HG02571 (cell line): Measurements from ENCODE around the gene ARHGEF28.

ENCODE experiments used
- ATAC-seq: cut with Tn5 transposase; IDR thresholded peaks from one replicate; pipeline ENCODE4 v1.9.1; 2021; ENCODE audit warnings: mild to moderate bottlenecking, moderate library complexity; ENCODE audit not compliant: unreplicated experiment

The ARHGEF28 gene

DNA sequence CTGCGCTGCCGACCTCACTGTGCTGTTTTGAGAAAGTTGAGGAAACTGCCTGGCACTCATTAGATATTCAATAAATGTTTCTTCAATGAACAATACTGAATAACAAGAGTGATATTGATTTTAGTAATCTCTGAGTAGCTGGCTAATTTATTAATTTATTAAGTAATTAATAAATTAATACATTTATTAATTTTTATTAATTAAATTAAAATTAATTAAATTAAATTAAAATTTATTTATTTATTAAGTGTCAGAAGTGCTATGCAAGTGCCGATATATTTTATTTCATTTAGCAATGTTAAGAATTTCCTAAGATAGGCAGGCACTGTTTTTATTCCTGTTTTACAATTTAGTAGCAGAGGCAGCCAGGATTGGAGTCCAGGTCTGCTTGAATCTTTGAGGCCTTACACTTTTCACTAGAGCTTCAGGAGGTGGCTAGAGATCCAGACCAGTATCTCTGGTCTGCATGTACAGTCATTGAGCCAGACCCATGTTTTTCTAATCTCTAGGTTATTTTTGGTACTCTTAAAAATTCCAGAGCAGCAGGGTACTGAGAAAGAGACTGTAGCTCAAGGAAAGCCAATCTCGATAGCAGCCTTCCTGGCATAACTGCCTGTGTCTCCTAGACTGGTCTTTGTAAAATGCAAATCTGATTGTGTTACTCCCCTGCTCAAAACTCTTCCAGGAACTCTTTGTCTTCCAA is 109.2 kb downstream of the ARHGEF28 start:
- no peak for ATAC-seq

DNA sequence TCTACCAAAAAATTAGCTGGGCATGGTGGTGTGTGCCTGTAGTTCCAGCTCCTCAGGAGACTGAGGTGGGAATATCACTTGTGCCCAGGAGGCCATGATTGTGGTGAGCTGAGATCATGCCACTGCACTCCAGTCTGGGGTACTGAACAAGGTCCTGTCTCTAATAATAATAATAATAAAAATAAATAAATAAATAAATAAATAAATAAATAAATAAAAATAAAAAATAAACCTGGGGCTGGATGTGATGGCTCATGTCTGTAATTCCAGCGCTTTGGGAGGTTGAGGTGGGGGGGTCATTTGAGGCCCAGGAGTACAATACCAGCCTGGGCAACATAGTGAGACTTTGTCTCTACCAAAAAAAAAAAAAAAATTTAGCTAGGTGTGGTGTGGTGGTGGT is 113.7 kb downstream of the ARHGEF28 start:
- ATAC-seq, result no peak

DNA sequence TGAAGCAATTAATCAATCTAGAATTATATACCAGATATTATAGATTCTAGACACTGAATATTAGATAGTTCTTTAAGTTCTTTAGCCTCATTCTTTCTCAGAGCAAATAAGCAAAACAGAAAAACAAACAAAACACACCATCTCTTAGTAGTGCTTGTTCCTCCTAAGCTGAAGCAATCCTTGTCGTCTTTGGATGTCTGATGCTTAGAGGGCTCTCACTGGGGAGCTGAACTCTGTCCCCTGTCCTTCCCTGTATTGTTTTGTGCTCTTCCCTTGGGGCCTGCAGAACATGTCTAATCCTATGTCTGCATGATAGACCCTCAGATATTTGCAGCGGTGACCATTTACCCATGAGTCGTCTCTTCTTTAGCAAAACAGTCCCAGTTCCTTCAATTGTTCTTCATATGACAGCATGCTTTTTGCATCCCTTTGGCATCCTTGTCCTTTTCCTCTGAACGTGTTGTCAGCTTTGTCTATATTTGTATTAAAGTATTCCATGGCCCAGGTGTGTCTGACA is 114.3 kb downstream of the ARHGEF28 start:
- ATAC-seq, result no peak

DNA sequence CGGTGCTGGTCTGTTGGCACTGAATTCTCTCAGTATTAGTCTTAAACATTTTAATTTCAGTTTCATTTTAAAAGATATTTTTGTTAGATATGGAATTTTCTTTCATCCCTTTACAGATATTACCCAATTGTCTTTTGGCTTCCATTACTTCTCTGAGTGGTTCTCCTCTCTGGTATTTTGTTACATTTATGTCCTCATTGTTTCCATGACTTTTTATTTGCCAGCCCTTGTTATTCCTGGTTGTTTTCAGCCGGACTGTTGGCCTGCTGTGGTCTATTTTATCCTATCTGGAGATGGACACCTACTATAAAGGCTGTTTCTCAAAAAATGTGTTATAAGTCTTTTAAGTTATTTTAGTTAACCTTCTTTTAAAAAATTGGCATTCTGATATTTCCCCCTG is 117.2 kb downstream of the ARHGEF28 start:
- ATAC-seq, result no peak

DNA sequence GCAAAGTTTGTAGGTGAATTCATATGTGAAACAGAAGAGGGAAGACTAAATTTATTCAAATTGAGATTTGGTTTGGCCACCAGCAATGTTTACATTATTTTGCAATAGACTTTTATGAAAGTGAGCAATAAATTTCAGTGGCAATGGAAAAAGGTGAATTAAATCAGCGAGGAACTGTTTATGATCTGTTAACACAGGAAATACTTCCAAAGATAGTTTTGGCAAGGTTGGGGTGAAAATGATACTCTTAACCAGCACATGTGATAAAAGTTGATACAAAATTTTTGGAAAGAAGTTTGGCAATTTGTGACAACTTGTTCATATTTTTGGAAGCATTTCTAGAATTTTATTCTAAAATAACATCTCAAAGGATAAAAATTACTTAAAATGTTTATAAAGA is 119.8 kb downstream of the ARHGEF28 start:
- ATAC-seq, result no peak

DNA sequence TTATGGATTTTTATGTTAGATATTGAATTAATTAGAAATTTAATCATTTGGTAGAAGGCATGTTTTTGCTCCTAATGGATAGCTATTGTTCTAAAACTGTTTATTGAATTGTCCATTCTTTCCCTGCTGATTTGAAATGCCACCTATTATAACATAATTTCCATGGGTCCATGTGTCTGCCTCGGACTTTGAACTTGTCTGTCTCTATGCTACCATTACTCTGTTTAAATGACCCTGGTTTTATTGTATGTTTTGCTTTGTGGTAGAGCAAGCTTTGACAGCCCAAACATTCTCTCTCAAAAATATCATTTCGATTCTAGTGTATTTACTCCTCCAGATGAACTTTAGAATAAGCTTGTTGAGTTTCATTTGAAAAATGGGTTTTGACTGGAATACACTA is 120.6 kb downstream of the ARHGEF28 start:
- ATAC-seq, result no peak

DNA sequence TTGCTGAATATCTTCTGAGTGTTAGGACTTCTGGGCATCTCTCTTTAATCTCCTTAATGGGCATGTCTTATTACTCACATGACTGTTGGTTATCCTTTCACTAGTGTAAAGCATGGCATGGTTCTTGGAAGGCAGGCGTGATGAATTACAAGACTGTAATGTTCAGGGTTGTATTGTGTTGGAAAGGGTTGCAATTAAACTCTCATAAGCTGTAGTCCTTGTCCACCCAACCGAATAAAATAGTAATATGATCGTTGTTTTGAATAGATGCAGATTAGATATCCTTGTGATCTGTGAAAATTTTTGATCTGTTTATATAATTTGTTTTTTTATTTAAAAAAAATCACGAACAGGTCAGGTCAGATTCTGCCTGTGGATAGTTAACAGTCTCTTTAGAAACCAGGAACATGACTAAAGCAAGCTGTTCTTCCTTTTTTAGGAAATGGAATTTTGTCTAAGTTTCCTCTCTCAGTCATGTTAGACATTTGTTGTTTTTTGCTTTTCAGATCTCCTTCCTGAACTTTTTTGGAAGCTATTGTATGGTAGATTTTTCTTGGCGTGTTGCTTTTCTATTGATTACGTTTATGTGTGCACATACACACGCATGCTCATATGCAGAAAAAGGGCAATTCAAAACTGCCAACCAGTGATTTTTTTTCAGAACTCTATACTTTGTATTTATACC is 121.8 kb downstream of the ARHGEF28 start:
- ATAC-seq, result no peak

DNA sequence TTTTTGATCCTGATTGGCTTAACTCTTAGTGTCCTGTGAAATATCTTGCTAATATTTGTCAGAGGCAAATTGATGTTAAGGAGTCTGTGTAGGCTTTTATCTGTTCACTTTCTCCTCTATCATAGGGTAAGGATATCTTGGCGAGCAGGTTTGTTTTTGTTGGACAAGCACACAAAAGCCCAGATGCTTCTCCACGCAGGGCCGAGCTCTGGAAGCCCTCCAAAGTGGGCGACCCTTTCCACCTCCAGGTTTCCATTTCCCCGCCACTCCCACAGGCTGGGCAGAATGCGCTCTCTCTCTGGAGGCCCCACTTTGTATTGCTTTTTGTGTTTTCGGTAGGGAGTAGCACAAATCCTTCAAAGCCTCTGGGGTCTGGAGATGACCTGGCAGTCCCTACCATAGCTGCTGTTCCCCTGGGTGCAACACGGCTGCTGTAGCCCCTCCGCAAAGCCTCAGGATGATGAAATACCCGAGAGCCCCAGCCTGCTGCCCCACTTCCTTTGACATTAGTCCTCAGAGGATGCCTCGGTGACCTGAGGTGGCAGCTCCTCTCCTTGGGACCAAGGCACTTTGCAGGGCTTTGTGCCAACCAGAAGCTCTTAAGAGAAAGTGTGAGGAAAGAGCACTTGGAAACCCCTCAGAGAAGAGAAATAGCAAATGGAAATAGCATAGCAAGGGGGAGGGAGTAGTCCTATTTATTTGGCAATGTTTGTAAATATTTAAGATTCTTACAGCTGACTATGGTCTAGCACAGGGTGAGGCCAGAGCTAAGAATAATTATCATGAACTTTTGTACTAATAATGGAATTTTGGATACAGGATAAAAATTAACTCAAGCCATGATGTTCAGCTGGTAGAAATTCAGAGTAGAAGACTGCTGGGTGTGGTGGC is 122.8 kb downstream of the ARHGEF28 start:
- no peak for ATAC-seq

DNA sequence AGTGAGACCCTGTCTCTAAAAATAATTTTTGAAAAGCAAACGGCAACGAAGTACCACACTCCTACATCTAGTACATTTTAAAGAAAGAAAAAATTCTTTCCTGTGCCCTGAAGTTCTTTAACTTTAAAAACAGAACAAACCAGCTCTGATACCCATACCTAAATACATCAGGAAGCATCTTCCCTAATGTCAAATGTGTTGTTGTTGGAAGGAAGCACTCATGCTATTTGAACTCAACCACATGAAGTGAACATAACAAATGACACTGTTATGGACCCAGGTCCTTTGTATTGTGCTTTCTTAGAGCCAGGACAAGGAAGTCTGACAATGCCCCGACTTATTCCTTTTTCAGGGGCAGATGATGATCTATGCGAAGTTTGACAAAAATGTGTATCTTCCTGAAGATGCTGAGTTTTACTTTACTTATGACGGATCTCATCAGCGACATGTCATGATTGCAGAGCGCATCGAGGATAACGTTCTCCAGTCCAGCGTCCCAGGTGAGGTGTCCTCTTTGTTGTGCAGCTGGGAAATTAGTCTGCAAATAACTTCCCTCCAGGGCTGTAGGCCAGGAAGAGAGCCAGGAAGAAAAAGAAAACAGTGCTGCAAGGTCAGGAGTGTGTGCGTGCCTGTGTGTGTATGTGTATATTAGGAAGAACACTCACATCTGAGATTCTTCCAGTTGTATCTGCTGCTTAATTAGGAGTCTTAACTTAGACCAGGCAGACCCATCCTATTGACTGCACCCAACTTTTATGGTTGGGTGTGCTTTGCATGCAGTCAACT is 123.7 kb downstream of the ARHGEF28 start:
- no peak for ATAC-seq

DNA sequence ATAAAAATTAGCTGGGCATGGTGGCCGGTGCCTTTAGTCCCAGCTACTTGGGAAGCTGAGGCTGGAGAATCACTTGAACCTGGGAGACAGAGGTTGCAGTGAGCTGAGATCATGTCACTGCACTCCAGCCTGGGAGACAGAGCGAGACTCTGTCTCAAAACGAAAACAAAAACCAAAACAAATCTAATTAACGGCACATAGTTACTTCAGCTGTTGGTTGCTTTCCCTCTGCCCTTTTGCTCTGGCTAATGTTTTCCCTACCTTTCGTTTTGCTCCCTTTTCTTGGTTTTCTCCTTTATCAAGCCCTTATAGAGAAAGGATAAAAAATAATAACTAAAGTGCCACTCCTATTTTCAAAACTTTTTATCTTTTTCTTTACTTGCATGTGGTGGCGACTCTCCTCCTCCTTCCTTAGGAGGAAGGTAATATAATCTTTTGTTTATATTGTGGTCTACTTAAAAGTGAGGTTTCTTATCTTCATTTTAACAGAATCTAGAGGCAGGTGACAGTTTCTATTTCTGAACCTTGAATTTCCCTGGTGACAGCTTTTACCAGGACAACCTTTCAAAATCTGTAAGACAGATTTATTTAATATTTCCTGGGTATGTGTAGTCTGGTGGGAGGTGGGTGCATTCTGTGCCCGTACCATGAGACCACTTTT is 125.4 kb downstream of the ARHGEF28 start:
- no peak for ATAC-seq

DNA sequence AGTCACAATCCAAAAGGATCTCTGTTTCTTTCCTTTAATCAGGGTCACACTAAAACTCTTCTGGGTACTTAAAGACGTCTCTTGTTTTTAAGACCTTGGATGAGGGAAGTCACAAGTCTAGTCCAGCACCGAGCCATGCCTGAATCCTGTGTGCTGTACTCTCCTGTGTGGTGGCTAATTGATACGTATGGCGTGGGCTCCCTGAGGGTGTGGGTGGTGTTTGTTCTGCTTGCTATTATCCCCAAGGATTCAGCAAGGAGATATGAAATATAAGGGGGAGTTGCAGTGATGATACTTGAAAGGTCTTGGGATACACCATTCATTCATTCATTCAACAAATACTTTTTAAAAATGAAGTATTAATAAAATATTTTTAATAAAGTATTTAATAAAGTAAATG is 128.3 kb downstream of the ARHGEF28 start:
- no peak for ATAC-seq

DNA sequence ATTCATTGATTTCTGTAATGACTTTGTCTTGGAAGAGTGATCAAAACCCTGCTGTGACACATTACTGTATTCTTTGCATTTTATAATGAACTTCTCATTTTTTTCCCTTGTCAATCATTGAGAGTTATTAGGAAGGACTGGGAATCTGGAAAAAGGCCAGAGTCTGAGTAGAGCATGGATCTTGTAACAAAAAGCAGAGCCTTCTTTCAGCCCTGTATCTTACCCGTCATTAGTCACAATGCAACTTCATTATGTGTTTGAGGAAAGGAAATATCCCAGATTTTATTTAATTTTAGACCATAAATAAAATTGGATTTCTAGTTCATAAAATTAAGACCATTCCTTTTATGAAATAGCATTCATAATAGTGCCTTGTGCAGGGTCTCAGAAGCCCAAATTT is 131.4 kb downstream of the ARHGEF28 start:
- ATAC-seq, result no peak

DNA sequence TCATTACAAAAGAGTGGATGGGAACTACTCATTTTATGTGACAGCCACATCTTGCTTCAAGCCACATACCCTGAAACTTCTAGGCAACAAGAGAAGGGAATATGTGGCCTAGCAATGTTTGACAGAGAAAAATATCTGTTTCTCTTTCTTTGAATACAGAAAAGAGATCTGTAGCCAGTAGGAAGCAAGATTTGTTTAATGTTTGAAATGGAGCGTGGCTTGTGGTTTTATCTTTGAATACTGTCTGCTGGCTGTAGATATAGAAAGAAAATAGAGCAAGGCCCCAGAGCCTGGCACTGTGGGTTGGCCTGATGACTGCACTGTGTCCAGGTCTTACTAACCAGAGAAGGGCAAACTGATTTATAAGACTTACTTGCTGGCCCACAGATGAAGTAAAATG is 133.8 kb downstream of the ARHGEF28 start:
- ATAC-seq, result no peak

DNA sequence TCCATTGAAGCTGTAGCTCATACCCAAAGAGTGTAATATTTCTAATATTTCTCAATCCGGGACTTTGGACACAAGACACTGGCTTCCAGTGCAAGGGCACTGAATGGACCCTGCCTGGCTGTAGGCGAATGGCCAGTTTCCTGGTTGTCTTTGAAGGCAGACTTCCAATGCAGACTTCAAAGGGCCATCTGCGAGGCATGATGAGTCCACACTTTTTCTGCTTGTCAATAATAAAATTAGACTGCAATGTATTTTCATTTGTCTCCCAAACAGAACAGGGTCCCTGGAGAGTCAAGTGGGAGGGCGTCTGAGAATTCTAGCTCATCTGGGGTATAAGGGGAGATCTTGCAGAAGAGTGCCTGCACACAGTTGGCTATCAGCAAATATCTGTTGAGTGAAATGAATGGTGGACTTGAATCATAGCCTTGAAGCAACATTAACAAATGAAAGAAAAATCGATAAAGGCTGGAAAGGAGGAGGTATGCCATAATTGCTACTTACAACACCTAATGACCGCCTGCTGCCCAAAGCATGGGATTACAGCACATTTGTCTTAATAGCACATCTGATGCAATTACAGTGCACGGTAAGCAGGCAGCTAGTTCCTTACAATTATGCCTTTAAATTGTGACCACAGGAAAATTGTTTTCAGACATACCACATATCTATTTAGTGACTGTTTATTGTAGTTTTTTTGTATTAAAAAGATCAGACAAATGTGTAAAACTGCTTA is 137.5 kb downstream of the ARHGEF28 start:
- ATAC-seq, result no peak

DNA sequence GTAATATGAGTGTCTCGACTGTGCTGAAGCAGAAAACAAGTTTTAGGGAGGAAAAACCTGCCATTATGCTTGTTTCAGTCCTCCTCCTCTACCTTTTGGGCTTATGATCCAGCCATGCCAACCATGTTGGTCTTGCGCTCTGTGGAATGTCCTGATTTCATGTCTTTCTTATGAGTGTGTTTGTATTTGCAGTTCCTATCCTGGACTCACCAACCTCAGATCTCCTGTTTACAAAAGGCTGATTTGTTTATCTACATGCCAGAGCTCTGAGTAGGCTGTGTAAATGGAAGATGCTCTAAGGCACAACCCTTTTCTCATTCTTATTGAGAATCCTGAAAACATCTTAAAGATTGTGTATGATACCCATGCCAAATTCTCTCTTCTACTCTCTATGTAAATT is 138.6 kb downstream of the ARHGEF28 start:
- no peak for ATAC-seq

DNA sequence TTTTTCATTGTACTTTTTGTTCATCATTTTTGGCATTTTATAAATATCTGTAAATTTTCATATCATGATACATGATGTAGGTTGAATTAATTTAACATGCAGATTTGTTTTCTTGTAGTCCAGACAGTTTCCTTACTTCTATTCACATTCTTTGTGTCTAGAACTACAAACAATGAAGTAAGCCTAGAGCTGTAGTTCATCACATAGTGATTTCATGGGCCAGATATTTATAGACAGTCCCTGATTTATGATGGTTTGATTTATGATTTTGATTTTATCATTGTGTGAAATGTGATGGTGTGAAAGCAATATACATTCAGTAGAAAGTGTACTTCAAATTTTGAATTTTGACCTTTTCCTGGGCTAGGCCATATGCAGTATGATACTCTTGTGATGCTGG is 139.0 kb downstream of the ARHGEF28 start:
- no peak for ATAC-seq

DNA sequence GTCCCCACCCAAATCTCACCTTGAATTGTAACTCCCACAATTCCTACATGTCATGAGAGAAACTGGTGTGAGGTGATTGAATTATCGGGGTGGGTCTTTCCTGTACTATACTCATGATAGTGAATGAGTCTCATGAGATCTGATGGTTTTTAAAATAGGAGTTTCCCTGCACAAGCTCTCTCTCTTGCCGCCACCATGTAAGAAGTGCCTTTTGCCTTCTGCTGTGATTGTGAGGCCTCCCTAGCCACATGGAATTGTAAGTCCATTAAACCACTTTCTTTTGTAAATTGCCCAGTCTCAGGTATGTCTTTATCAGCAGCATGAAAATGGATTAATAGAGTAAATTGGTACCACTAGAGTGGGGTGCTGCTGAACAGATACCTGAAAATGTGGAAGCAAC is 140.9 kb downstream of the ARHGEF28 start:
- no peak for ATAC-seq

DNA sequence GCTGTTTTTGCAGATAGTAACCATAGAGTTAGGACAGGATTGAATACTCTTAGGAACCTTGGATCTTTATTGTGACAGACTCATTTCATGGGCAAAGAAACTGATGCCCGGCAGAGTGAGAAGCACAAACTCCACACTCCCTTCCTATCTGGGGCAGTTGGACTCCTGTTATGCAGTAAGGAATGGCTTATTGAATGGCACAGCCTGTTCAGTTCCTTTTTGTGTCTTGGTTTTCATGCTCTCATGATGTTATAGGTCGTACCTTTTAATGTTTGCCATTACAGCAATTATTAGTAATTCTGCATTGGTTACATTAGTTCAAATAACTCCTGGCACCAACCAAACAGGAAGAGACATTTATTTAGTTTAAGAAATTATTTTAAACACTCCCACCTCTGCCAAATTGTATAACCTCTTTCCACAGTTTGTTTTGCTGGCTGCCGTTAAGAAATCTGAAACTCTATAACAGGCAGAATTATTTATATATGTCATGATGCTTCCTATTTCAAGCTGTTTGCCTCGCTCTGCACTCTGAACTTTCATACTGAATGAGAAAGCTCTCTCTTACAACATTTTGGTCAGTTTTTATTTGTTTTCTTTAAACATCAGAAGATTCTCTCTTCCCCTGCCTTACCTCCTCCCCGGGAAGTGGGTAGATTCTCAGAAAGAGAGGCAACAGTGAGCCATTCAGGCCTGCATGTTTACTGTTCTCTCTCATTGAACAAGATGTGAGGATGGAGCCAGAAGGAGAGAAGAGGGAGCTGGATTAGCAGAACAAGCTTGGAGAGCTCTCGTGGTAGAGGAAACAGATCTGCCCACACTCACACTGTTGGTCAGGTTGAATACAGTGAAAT is 144.4 kb downstream of the ARHGEF28 start:
- no peak for ATAC-seq

DNA sequence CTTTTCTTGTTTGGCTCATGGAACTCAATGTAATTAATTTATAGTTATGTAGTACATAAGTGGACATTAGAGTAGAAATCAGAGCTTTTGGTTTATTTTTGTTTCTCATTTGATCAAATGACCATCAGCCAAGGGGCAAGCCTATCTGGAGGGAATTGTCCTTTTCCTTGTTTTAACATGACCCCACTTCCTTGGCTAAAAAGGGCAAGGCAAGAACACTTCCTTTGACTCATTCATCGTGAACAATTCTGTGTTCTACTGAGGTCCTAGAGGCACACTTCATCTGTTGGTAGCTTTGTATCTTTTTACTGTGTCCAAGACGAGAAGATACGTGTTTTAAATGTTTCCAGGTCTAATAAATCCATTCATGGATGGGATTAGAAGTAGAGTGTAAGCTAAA is 148.9 kb downstream of the ARHGEF28 start:
- no peak for ATAC-seq
